SIG-M5 (cell line): ENCODE results near the gene OTULIN.

ENCODE experiments used
- DNase-seq: peaks from one replicate; lab custom pipeline; 2025; lab: John Stamatoyannopoulos, UW

Gene OTULIN

GRCh38 chr5:14743601-14744295 lies 79.2 kb downstream of the OTULIN start:
- DNase-seq: no peak

- DNase-seq: no peak
Measured at GRCh38 chr5:14744296-14745187, 80.0 kb downstream of the OTULIN start.

- DNase-seq: no peak
Measured at GRCh38 chr5:14745188-14745563, 80.7 kb downstream of the OTULIN start.

DNA sequence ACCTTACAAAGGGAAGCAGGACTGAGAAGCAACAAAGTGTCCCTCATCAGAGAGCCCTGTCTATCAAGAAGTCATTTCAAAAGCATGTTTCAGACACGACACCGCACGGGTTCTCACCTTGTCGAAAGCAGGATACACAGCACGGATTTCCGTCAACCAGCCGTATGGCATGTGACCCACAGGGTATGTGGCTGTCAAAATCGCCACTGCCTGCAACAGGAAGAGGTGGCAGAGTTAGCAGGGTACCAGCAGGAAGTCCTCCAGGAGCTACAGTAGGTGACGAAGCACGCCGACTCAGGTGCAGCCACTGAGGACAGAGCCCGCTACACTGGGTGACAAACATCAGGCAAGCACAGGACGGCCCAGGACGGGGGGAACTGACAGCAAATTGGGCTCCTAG lies 81.2 kb downstream of the OTULIN start:
- DNase-seq: no peak

DNA sequence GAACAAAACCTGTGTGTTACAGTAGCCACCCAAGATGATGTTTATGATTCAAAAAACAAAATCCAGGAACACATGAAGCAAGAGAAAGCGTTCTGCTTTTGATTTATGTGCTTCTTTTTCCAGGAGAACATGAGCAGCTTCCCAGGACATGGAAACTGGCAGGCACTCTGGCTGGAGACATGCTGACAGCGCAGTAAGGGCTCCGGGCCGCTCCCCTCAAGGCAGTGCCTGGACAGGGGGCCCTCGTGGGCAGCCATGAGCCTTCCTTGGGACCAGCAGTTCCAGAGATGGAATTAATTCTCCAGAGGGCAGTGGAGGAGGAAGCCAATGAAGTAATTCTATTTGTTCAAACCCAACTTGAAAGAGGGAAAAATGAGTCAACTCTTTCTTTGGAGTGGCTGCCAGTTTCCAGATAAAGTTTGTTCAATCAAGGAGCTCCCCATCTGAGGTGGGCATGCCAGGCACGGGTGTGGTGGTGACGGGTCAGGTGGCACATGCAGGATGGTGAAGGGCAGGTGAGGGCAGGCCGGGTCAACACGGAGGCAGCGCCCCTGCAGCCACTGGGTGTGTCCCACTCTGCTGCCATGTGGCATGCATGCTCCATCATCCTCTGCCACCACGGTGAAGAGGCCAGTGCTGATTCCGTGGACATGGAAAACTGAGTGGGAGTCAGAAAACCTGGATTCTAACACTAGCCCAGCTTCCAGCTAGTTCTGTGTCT lies 83.8 kb downstream of the OTULIN start:
- DNase-seq: no peak
